Activated naive CD8-positive, alpha-beta T cell (primary cell): ENCODE data around the gene MAP3K13.
"Not testable (repeated sequence)": the region's sequence is repeated elsewhere in the genome, so short reads cannot be mapped to it uniquely, and the experiment has no call there.

Source experiments
- H3K27ac Mint-ChIP-seq: one replicate; pipeline ENCODE4 v1.8.0; 2021; ENCODE audit warnings: mixed read lengths
- H3K27me3 Mint-ChIP-seq: one replicate; pipeline ENCODE4 v1.8.0; 2021; ENCODE audit warnings: mixed read lengths
- H3K36me3 Mint-ChIP-seq: one replicate; pipeline ENCODE4 v1.8.0; 2021; ENCODE audit warnings: mixed read lengths
- H3K4me1 Mint-ChIP-seq: one replicate; pipeline ENCODE4 v1.8.0; 2021; ENCODE audit warnings: low read depth, mixed read lengths
- H3K4me3 Mint-ChIP-seq: one replicate; pipeline ENCODE4 v1.8.0; 2021; ENCODE audit warnings: mild to moderate bottlenecking, mixed read lengths
- H3K9me3 Mint-ChIP-seq: one replicate; pipeline ENCODE4 v1.8.0; 2021; ENCODE audit warnings: low read depth, mixed read lengths

Gene MAP3K13

DNA sequence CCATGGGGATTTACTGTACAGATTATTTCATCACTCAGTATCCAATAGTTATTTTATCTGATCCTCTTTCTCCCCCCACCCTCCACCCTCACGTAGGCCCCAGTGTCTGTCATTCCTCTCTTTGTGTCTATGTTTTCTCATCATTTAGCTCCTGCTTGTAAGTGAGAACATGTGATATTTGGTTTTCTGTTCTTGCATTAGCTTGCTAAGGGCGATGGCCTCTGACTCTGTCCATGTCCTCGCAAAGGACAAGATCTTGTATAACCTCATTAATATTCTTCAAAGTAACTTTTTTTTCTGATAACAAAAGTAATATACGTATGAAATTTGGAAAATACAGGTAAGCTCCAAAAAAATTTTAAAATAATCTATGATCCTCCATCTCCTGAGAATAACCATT lies 67.4 kb downstream of the MAP3K13 start:
- Mint-ChIP-seq H3K9me3 (no peaks in the 10 kb centered on the region), H3K27ac (no peak overlapping the region), H3K36me3 (no peaks in the 10 kb centered on the region), H3K4me3 (no peak overlapping the region), H3K4me1 (no peaks in the 10 kb centered on the region), H3K27me3 (peaks cover 1% of the 10 kb centered on the region)

DNA sequence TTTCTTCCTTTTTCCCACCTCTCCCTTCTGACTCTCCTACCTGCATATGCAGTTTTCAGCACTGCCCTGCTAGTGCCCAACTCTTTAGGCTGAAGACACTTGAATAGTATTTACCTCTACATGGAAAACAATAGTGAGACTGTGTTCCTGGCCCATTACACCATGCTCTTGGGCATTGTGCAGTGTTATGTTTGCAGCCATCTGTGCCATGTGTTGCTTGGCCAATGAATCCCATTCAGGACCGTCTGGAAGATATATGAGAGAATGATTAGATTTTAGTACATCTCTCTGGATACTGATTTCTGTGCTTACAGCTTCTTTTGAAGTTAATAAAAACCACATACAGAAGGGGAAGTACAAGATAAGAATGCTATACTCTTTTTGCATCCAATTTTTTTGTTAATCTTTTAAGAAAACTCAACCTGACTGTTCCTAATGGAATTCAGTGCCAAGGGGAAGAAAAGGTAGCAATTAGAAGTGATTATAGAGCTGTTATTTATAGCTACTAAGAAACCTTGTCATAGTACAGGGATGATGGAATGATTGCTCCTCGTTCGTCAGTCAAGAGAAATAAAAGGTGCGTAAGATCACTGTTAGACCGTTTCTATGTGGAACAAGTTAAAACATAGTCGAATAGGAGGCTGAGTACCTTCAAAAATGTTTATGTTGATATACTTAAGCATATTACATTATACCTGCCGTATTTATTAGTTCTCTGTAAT lies 77.0 kb downstream of the MAP3K13 start:
- H3K27ac Mint-ChIP-seq = no peak overlapping the region
- no peaks in the 10 kb centered on the region for H3K4me1 Mint-ChIP-seq
- peaks cover 6% of the 10 kb centered on the region for H3K27me3 Mint-ChIP-seq
- no peak overlapping the region for H3K4me3 Mint-ChIP-seq
- no peaks in the 10 kb centered on the region for H3K9me3 Mint-ChIP-seq
- H3K36me3 Mint-ChIP-seq = peaks cover 2% of the 10 kb centered on the region

DNA sequence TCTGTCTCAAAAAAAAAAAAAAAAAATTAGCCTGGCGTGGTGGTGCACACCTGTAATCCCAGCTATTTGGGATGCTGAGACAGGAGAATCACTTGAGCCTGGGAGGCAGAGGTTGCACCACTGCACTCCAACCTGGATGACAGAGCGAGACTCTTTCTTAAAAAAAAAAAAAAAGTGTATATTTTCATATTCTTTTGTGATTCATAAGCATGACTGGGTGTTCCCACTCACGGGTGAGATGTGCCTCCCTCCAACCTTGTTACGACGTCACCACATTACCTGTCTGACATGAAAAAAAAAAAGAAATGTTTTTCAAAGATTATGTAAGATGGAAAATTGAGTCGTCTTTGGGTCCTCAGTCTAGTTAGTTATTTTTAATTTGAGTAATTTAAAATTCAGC lies 79.1 kb downstream of the MAP3K13 start:
- no peaks in the 10 kb centered on the region for H3K9me3 Mint-ChIP-seq
- H3K27ac Mint-ChIP-seq = no peak overlapping the region
- peaks cover 5% of the 10 kb centered on the region for H3K27me3 Mint-ChIP-seq
- no peak overlapping the region for H3K4me3 Mint-ChIP-seq
- H3K36me3 Mint-ChIP-seq = peaks cover 2% of the 10 kb centered on the region
- no peaks in the 10 kb centered on the region for H3K4me1 Mint-ChIP-seq

DNA sequence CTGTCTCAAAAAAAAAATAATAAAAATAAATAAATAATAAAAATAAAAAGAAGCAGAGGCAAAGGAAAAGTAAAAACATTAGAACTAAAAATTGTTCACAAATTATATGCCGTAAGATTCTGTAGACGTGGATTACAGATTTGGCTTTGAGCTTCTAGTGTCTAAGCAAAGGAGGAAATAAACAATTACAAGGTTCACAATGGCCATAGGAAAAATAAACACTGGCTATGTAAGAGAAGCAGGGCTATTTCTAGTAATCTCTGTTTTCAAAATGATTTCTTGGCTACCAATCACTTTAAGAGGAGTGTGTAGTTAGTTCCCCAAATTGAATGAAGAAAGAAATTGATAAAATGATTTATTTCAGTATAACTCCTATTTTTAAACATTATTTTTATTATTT lies 81.4 kb downstream of the MAP3K13 start:
- Mint-ChIP-seq H3K27me3 (no peaks in the 10 kb centered on the region), H3K9me3 (no peaks in the 10 kb centered on the region), H3K4me3 (no peak overlapping the region), H3K4me1 (no peaks in the 10 kb centered on the region), H3K27ac (no peak overlapping the region), H3K36me3 (peaks cover 2% of the 10 kb centered on the region)

DNA sequence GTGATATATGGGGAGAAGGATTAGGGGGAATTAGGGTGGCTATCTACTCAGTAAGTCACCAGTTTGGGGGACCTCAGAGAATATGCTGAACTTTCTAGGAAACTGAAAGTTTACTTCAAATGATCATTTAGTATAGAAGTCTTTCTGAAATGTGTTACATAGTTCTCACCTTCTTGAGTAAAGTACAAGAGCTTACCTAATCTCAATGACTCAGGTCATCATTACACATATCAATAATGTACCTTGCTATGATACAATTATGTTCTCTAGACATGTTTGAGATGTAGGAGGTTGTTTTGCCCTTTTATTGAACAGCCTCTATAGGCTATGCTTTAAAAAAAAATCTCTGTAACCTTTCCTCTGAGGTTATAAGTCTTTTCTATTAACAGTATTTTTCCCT lies 85.2 kb downstream of the MAP3K13 start:
- H3K4me1 Mint-ChIP-seq = no peaks in the 10 kb centered on the region

DNA sequence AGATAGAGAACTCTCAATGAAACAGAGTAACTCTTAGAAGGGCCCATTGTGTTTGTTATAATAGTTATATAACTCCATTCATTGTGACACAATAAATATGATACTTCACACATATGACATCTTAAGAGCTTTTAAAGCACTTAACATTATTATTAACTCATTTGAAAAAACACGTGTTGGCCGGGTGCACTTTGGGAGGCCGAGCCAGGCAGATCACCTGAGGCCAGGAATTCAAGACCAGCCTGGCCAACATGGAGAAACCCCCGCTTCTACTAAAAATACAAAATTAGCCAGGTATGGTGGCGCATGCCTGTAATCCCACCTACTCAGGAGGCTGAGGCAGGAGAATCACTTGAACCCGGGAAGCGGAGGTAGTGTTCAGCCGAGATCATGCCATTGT lies 88.5 kb downstream of the MAP3K13 start:
- H3K27ac Mint-ChIP-seq, H3K9me3 Mint-ChIP-seq, H3K36me3 Mint-ChIP-seq, H3K27me3 Mint-ChIP-seq, H3K4me3 Mint-ChIP-seq, H3K4me1 Mint-ChIP-seq: not testable (repeated sequence)

More for the DNA sequence above, 85.2 kb downstream of the MAP3K13 start:
- H3K27me3 Mint-ChIP-seq = no peaks in the 10 kb centered on the region
- no peak overlapping the region for H3K4me3 Mint-ChIP-seq
- H3K9me3 Mint-ChIP-seq = no peaks in the 10 kb centered on the region
- no peak overlapping the region for H3K27ac Mint-ChIP-seq
- H3K36me3 Mint-ChIP-seq = no peaks in the 10 kb centered on the region

DNA sequence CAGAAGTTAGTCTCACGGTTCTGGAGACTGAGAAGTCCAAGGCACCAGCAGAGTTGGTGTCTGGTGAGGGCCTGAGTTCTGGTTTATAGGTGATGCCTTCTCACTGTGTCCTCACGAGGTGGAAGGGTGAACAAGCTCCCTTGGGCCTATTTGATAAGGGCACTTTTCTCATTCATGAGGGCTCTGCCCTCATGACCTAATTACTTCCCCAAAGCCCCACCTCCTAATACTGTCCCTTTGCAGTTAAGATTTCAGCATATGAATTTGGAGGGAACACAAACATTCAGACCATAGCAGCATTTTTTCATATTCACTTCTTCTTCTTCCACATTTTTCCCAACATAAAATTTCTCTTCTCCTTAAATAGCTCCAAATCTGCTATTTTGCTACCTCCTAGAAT lies 94.4 kb downstream of the MAP3K13 start:
- Mint-ChIP-seq H3K27me3 (no peaks in the 10 kb centered on the region), H3K4me1 (no peaks in the 10 kb centered on the region), H3K4me3 (no peak overlapping the region), H3K9me3 (no peaks in the 10 kb centered on the region), H3K36me3 (peaks cover 4% of the 10 kb centered on the region), H3K27ac (no peak overlapping the region)

DNA sequence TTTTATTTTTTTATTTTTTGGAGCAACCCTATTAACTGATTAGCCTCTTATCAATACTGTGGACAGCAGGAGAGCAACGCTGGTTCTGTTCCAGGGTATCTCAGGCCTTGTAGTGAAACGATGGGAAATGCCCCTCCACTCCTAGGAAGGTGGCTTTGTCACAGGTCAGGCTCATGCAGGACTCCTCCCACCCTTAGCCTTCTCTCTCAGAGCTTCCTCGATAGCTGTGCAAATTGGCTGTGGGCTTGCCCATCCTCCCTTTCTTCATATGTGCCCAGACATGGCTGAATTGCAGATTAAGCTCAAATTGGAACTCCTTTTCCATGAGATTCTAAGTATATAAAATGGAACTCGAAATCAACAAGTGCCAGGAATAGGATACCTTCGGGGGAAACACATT lies 97.4 kb downstream of the MAP3K13 start:
- Mint-ChIP-seq H3K9me3 (no peaks in the 10 kb centered on the region), H3K27me3 (no peaks in the 10 kb centered on the region), H3K4me1 (no peaks in the 10 kb centered on the region), H3K4me3 (no peak overlapping the region), H3K36me3 (peaks cover 11% of the 10 kb centered on the region), H3K27ac (no peak overlapping the region)

DNA sequence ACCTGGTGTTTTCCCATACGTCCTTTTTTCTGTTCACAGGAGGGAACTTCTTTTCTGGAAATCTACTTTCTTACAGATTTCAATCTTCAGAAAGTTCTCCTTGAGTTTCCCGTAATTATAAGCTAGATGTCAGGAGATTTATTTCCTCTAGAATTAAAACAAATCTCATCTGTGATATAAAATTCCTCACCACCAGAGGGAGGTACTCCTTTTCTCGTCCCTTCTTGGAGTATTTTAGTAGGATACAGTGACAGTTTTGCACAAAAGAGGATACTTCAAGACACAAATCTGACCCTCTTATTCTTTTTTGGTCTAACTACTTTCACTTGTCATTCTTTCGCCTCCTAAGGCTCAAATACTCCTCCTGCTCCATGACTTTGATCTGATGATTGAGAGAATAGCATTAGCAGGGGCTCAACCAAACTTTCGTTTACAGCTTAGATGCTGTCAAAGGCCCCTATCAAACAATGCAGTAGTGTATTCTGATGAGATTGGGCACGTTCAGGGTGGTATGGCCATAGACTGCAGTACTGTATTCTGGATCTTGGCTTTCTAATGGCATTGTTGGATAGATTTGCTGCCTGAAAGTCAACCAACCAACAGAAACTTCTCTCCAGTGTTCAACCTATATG lies 97.9 kb downstream of the MAP3K13 start:
- no peaks in the 10 kb centered on the region for H3K9me3 Mint-ChIP-seq
- no peak overlapping the region for H3K27ac Mint-ChIP-seq
- H3K4me3 Mint-ChIP-seq = no peak overlapping the region
- no peaks in the 10 kb centered on the region for H3K4me1 Mint-ChIP-seq
- H3K36me3 Mint-ChIP-seq = peaks cover 11% of the 10 kb centered on the region
- H3K27me3 Mint-ChIP-seq = no peaks in the 10 kb centered on the region

DNA sequence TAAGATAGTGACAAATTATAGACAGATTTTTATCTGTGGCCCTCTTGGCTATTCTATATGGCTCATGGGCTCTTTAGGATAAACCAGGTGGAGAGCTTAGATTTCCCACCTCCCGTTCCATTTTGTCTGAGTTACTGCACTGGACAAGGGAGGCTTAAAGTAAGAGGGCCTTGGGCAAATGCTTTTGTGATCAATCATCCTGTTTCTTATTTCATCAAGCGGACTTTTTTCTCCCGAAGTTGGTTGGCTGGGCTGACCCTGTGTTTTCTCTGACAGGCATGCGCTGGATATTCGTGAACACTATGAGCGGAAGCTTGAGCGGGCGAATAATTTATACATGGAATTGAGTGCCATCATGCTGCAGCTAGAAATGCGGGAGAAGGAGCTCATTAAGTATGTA lies 102.5 kb downstream of the MAP3K13 start:
- H3K27me3 Mint-ChIP-seq = no peaks in the 10 kb centered on the region
- H3K36me3 Mint-ChIP-seq = peaks cover 16% of the 10 kb centered on the region
- no peaks in the 10 kb centered on the region for H3K9me3 Mint-ChIP-seq
- no peak overlapping the region for H3K4me3 Mint-ChIP-seq
- H3K27ac Mint-ChIP-seq = no peak overlapping the region
- no peaks in the 10 kb centered on the region for H3K4me1 Mint-ChIP-seq

DNA sequence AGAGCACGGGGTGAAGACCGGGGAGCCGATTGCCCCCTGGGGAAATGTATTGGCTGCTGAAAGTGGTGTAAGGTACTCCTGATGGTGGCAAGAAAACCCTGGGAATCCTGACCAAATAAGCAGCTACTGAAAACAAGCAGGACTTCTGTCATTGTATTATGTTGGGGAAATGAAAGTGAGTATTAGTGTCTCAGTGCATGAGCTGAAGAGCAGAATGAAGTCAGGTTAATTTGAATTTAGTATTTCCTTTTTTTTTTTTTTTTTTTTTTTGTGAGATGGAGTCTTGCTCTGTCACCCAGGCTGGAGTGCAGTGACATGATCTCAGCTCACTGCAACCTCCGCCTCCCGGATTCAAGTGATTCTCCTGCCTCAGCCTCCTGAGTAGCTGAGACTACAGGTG lies 103.2 kb downstream of the MAP3K13 start:
- not testable (repeated sequence) for H3K27me3 Mint-ChIP-seq, H3K9me3 Mint-ChIP-seq, H3K4me3 Mint-ChIP-seq, H3K27ac Mint-ChIP-seq, H3K4me1 Mint-ChIP-seq
- H3K36me3 Mint-ChIP-seq = peaks cover 16% of the 10 kb centered on the region

DNA sequence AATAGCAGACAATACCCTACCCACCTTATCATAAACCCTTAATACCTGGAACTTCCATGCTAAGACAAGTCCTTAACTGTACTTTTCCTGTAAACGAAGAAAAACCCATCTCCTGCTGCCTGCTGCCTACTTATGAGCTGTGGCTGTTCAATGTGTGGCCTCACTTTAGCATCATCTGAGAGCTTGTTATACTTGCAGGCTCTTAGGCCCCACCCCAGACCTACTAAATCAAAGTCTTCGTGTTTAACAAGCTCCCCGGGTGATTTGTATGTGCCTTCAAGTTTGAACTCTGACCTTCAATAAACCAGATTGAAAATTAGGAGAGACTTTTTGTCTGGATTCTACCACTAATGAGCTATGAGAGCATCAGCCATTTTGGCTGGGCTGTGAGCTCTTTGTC lies 106.6 kb downstream of the MAP3K13 start:
- Mint-ChIP-seq H3K9me3 (no peaks in the 10 kb centered on the region), H3K4me1 (no peaks in the 10 kb centered on the region), H3K4me3 (no peak overlapping the region), H3K27ac (no peak overlapping the region), H3K27me3 (no peaks in the 10 kb centered on the region), H3K36me3 (peaks cover 17% of the 10 kb centered on the region)

DNA sequence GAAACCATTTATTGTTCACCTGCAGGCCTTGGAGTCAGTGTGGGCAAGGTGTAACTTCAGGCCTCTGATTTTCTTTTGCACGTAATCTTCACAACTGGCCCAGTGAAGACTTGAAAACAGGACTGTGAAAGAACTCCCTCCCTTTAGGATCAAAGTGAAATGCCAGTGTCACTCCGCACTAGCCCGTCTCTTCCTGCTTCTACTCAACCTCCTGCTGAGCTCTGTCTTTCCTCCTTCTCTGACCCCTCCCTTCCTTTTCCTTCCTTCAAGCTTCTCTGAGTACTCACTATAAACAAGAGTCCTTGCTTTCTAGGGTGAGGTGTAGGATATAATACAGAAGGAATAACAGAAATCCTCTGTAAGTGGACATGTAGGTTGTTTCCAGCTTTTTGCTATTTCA lies 107.4 kb downstream of the MAP3K13 start:
- H3K4me1 Mint-ChIP-seq = no peaks in the 10 kb centered on the region
- H3K27me3 Mint-ChIP-seq = no peaks in the 10 kb centered on the region
- no peaks in the 10 kb centered on the region for H3K9me3 Mint-ChIP-seq
- peaks cover 21% of the 10 kb centered on the region for H3K36me3 Mint-ChIP-seq
- H3K27ac Mint-ChIP-seq = no peak overlapping the region
- no peak overlapping the region for H3K4me3 Mint-ChIP-seq

DNA sequence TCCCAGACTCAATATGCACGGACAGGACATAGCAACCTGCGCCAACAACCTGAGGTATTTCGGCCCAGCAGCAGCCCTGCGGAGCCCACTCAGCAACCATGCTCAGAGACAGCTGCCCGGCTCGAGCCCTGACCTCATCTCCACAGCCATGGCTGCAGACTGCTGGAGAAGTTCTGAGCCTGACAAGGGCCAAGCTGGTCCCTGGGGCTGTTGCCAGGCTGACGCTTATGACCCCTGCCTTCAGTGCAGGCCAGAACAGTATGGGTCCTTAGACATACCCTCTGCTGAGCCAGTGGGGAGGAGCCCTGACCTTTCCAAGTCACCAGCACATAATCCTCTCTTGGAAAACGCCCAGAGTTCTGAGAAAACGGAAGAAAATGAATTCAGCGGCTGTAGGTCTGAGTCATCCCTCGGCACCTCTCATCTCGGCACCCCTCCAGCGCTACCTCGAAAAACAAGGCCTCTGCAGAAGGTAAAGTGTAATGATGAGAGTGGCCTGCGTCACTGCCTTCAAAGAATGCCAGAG lies 110.4 kb downstream of the MAP3K13 start:
- Mint-ChIP-seq H3K9me3 (no peaks in the 10 kb centered on the region), H3K27me3 (no peaks in the 10 kb centered on the region), H3K4me1 (no peaks in the 10 kb centered on the region), H3K27ac (no peak overlapping the region), H3K36me3 (peaks cover 19% of the 10 kb centered on the region), H3K4me3 (no peak overlapping the region)

DNA sequence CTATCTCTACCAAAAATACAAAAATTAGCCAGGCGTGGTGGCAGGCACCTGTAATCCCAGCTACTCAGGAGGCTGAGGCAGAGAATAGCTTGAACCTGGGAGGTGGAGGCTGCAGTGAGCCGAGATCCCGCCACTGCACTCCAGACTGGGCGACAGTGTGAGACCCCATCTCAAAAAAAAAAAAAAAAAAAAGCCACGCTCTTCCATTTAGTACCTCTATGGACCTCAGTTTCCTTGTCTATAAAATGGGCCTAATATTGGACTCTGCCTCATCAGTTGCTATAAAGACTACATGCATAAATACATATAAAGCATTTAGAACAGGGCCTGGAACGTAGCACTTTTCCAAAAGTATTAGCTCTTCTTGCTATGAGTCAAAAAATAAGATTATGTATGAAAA lies 112.0 kb downstream of the MAP3K13 start:
- peaks cover 22% of the 10 kb centered on the region for H3K36me3 Mint-ChIP-seq
- not testable (repeated sequence) for H3K27ac Mint-ChIP-seq, H3K27me3 Mint-ChIP-seq, H3K4me3 Mint-ChIP-seq, H3K9me3 Mint-ChIP-seq, H3K4me1 Mint-ChIP-seq

DNA sequence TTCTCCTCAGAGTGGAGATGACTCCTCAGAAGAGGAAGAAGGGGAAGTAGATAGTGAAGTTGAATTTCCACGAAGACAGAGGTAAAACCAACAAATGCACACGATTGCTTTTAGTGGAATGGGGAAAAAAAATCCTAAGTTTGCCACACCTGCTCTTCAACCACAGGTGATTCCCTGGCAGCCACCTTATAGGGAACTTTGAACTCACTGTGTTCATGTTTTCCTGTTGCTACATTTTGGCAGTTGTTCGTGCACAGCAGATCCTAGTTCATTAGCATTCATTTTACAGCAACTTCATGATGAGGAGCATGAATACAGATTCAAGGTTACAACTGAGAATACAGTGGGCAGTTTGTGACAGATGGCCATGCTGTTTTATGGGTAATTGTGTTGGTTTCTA lies 114.4 kb downstream of the MAP3K13 start:
- Mint-ChIP-seq H3K4me1 (peaks cover under 1% of the 10 kb centered on the region), H3K27me3 (no peaks in the 10 kb centered on the region), H3K4me3 (no peak overlapping the region), H3K9me3 (no peaks in the 10 kb centered on the region), H3K27ac (no peak overlapping the region), H3K36me3 (peaks cover 28% of the 10 kb centered on the region)
